Measurements from ENCODE around the gene SFXN5. TPM values are rescaled to one million over a fixed set of nuclear protein-coding genes. Genes with fewer than 3 reads are reported as not detected.
"Not testable (repeated sequence)": the region's sequence is repeated elsewhere in the genome, so short reads cannot be mapped to it uniquely, and the experiment has no call there.

SFXN5 gene
- total RNA-seq, 2 donors from 2014 or later: 12.8 to 23.2 TPM

DNA sequence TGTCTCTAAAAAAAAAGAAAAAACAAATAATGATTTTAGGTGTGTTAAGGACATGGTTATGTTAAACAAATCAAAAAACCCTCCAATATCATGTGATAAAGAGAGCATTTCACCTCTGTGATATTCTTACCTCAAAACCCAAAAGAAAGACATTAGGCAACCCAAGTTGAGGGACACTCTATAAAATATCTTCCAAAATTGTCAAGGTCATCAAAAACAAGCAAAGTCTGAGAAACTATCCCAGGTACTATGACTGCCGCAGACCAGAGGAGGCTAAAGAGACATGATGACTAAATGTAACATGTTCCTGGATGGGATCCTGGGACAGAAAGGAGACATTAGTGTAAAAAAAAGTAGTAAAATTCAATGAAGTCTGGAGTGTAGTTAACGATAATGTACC, 4.5 kb downstream of the SFXN5 start:
- no peak overlapping the region for H3K4me3 ChIP-seq
- no peak for DNase-seq (ENCODE audit: low spot score)
- H3K9me3 ChIP-seq: no peaks in the 10 kb centered on the region
- no peak overlapping the region for H3K27ac ChIP-seq
- H3K36me3 ChIP-seq: no peaks in the 10 kb centered on the region
- intact Hi-C loops (cut with DNase I): no loop called here
- TF ChIP-seq POLR2AphosphoS5 (IDR thresholded peaks at IDR 0.05) (no peak), POLR2A (IDR thresholded peaks at IDR 0.05) (no peak), CTCF (IDR thresholded peaks at IDR 0.05) (no peak)
- 91% methylated on average over 2 of the region's 2 CpGs for WGBS
- no peaks in the 10 kb centered on the region for H3K27me3 ChIP-seq (replicated peaks; ENCODE audit: insufficient read depth)
- peaks cover 2% of the 10 kb centered on the region for H3K4me1 ChIP-seq (replicated peaks)

- H3K36me3 ChIP-seq; H3K4me1 ChIP-seq (replicated peaks); H3K27ac ChIP-seq; H3K27me3 ChIP-seq (replicated peaks; ENCODE audit: insufficient read depth); H3K4me3 ChIP-seq; H3K9me3 ChIP-seq; intact Hi-C loops (cut with DNase I); DNase-seq (ENCODE audit: low spot score): not testable (repeated sequence)
- 97% methylated on average over 5 of the region's 5 CpGs for WGBS
Observed at GRCh38 chr2:73065070-73065469, 6.4 kb downstream of the SFXN5 start.

- Histone ChIP-seq H3K4me3 (no peak overlapping the region), H3K27me3 (replicated peaks; ENCODE audit: insufficient read depth) (no peaks in the 10 kb centered on the region), H3K27ac (no peak overlapping the region), H3K36me3 (no peaks in the 10 kb centered on the region), H3K4me1 (replicated peaks) (no peaks in the 10 kb centered on the region), H3K9me3 (no peaks in the 10 kb centered on the region)
- 85% methylated on average over 8 of the region's 8 CpGs for WGBS
- intact Hi-C loops (cut with DNase I): no loop called here
- TF ChIP-seq POLR2AphosphoS5 (IDR thresholded peaks at IDR 0.05) (no peak), CTCF (IDR thresholded peaks at IDR 0.05) (no peak), POLR2A (IDR thresholded peaks at IDR 0.05) (no peak)
- no peak for DNase-seq (ENCODE audit: low spot score)
Observed at GRCh38 chr2:73063909-73064875, 7.3 kb downstream of the SFXN5 start.

DNA sequence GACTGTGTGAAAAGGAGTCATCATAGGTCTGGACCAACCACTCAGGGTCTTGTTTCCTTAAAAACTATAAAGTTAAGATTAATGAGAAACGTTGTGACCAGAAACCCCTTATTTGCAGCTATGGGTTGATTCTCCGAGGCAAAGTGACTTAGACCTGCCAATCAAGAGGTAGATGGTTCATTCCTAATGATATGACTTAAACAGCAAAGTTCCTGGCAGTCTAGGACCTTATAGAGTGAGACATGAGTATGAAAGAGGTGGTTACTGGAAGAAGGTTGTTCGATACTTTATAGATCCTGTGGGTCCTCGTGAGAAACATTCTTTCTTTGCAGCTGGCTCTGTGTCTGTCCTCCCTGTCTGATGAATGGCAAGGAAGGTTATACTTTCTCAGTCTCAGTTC, 8.0 kb downstream of the SFXN5 start:
- no peak overlapping the region for H3K27ac ChIP-seq
- no peaks in the 10 kb centered on the region for H3K4me1 ChIP-seq (replicated peaks)
- DNase-seq (ENCODE audit: low spot score): no peak
- no peak overlapping the region for H3K4me3 ChIP-seq
- no peaks in the 10 kb centered on the region for H3K9me3 ChIP-seq
- intact Hi-C loops (cut with DNase I): no loop called here
- TF ChIP-seq POLR2AphosphoS5 (IDR thresholded peaks at IDR 0.05) (no peak), POLR2A (IDR thresholded peaks at IDR 0.05) (no peak), CTCF (IDR thresholded peaks at IDR 0.05) (no peak)
- H3K36me3 ChIP-seq: no peaks in the 10 kb centered on the region
- H3K27me3 ChIP-seq (replicated peaks; ENCODE audit: insufficient read depth): no peaks in the 10 kb centered on the region
- WGBS: 73% methylated on average over 4 of the region's 4 CpGs

- 89% methylated on average over 6 of the region's 6 CpGs for WGBS
- intact Hi-C loops (cut with DNase I): no loop called here
- TF ChIP-seq POLR2A (IDR thresholded peaks at IDR 0.05) (no peak), CTCF (IDR thresholded peaks at IDR 0.05) (no peak), POLR2AphosphoS5 (IDR thresholded peaks at IDR 0.05) (no peak)
Observed at GRCh38 chr2:73059106-73059505, 12.4 kb downstream of the SFXN5 start.

More at GRCh38 chr2:73059106-73059505, 12.4 kb downstream of the SFXN5 start:
- Histone ChIP-seq H3K27me3 (replicated peaks; ENCODE audit: insufficient read depth) (no peaks in the 10 kb centered on the region), H3K27ac (no peak overlapping the region), H3K4me3 (no peak overlapping the region), H3K4me1 (replicated peaks) (no peaks in the 10 kb centered on the region), H3K9me3 (no peaks in the 10 kb centered on the region), H3K36me3 (peaks cover 0 to 5% of the 10 kb centered on the region in 2 donors)
- DNase-seq (ENCODE audit: low spot score): no peak

Measured in prostate gland (tissue), 2 donors.